ENCODE data around the gene NEBL.

Gene NEBL

GRCh38 chr10:20901110-20901509, 4.0 kb upstream of the NEBL start:
- no peak for DNase-seq (ENCODE audit: low spot score)

GRCh38 chr10:20898866-20899535, 1.9 kb upstream of the NEBL start:
- no peak for DNase-seq (ENCODE audit: low spot score)

GRCh38 chr10:20893297-20893696, 3.8 kb downstream of the NEBL start:
- DNase-seq (ENCODE audit: low spot score) = no peak

GRCh38 chr10:20892796-20893195, 4.3 kb downstream of the NEBL start:
- no peak for DNase-seq (ENCODE audit: low spot score)

GRCh38 chr10:20892011-20892585, 5.0 kb downstream of the NEBL start:
- DNase-seq (ENCODE audit: low spot score) = no peak

- DNase-seq (ENCODE audit: low spot score) = no peak
Observed at GRCh38 chr10:20891338-20891714, 5.8 kb downstream of the NEBL start.

GRCh38 chr10:20890491-20891337, 6.4 kb downstream of the NEBL start:
- DNase-seq (ENCODE audit: low spot score) = no peak

- no peak for DNase-seq (ENCODE audit: low spot score)
Observed at GRCh38 chr10:20890009-20890408, 7.1 kb downstream of the NEBL start.

GRCh38 chr10:20888620-20889330, 8.3 kb downstream of the NEBL start:
- no peak for DNase-seq (ENCODE audit: low spot score)

- DNase-seq (ENCODE audit: low spot score) = no peak
Observed at GRCh38 chr10:20887706-20888555, 9.2 kb downstream of the NEBL start.

GRCh38 chr10:20885678-20886077, 11.4 kb downstream of the NEBL start:
- DNase-seq (ENCODE audit: low spot score) = no peak

- DNase-seq (ENCODE audit: low spot score) = no peak
Observed at GRCh38 chr10:20883552-20883951, 13.6 kb downstream of the NEBL start.

- DNase-seq (ENCODE audit: low spot score) = no peak
Observed at GRCh38 chr10:20882091-20882490, 15.0 kb downstream of the NEBL start.

- DNase-seq (ENCODE audit: low spot score) = no peak
Observed at GRCh38 chr10:20879136-20879535, 18.0 kb downstream of the NEBL start.

GRCh38 chr10:20877986-20878983, 18.8 kb downstream of the NEBL start:
- DNase-seq (ENCODE audit: low spot score) = no peak

GRCh38 chr10:20877554-20877953, 19.6 kb downstream of the NEBL start:
- no peak for DNase-seq (ENCODE audit: low spot score)

- no peak for DNase-seq (ENCODE audit: low spot score)
Observed at GRCh38 chr10:20874261-20874660, 22.9 kb downstream of the NEBL start.

- no peak for DNase-seq (ENCODE audit: low spot score)
Observed at GRCh38 chr10:20871970-20872369, 25.1 kb downstream of the NEBL start.

- DNase-seq (ENCODE audit: low spot score) = no peak
Observed at GRCh38 chr10:20870834-20871233, 26.3 kb downstream of the NEBL start.

GRCh38 chr10:20863008-20863407, 34.1 kb downstream of the NEBL start:
- DNase-seq (ENCODE audit: low spot score) = no peak

Data from hematopoietic multipotent progenitor cell treated with erythropoietin and hydrocortisone succinate and interleukin-3 and kit ligand, for 15 days (in vitro differentiated cells).